Limb (tissue), 2 donors: ENCODE data around the gene POLRMT.
"Not testable (repeated sequence)": the region's sequence is repeated elsewhere in the genome, so short reads cannot be mapped to it uniquely, and the experiment has no call there.

Experiments used
- DNase-seq, 2 donors: peaks; one replicate each; pipeline ENCODE4 v3.0.0-alpha.2; 2016; ENCODE audit errors: extremely low spot score in 2 of 2

POLRMT gene

DNA sequence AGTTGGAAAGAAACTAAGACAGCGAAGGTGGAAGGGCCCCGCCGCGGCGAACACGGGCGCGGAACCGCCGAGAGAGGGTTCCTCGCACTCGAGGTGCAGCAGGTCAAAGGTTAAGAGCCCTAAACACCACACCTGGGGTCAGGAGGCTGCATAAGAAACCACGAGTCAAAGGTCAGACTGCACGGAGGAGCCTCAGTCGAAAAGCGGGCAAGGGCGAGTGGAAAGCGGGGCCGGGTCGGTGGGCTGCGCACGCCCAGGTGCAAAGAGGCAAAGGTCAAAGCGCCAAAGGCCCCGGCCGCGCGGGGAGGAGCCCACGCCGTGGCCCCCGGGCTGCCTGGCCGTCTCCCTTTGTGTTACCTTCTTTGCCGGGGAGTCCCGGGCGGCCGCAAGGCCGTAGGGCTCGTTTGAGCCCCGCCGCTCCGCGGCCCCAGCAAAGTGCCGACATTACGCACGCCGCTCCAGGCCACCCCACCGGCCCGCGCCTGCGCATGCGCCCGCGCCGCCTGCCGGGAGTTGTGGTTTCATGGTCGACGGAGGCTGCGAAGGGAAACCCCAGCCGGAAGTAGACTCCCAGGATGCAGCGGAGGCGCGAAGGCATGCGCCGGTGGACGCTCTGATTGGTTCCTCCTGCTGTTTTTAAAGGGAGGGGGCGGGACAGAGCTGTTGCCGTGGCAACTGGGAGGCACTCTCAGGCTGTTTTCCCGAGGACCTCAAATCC lies at the start of gene POLRMT:
Gene POLRMT (minus strand): TSS at position 470 of the 718 bp plus-strand sequence. CDS start 25 bp downstream, at position 445.
- peak; percentile 97 for DNase-seq

DNA sequence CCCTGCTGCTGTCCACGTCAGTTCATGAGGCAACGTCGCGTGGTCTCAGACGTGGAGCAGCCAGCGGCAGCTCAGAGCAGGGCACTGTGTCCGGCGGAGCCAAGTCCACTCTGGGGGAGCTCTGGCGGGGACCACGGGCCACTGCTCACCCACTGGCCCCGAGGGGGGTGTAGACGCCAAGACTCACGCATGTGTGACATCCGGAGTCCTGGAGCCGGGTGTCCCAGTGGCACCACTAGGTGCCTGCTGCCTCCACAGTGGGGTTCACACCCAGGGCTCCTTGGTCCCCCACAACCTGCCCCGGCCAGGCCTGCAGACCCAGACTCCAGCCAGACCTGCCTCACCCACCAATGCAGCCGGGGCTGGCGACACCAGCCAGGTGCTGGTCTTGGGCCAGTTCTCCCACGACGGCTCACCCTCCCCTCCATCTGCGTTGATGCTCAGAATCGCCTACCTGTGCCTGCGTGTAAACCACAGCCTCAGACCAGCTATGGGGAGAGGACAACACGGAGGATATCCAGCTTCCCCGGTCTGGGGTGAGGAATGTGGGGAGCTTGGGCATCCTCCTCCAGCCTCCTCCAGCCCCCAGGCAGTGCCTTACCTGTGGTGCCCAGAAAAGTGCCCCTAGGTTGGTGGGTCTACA lies 49.5 kb upstream of the POLRMT start:
- no peak for DNase-seq

DNA sequence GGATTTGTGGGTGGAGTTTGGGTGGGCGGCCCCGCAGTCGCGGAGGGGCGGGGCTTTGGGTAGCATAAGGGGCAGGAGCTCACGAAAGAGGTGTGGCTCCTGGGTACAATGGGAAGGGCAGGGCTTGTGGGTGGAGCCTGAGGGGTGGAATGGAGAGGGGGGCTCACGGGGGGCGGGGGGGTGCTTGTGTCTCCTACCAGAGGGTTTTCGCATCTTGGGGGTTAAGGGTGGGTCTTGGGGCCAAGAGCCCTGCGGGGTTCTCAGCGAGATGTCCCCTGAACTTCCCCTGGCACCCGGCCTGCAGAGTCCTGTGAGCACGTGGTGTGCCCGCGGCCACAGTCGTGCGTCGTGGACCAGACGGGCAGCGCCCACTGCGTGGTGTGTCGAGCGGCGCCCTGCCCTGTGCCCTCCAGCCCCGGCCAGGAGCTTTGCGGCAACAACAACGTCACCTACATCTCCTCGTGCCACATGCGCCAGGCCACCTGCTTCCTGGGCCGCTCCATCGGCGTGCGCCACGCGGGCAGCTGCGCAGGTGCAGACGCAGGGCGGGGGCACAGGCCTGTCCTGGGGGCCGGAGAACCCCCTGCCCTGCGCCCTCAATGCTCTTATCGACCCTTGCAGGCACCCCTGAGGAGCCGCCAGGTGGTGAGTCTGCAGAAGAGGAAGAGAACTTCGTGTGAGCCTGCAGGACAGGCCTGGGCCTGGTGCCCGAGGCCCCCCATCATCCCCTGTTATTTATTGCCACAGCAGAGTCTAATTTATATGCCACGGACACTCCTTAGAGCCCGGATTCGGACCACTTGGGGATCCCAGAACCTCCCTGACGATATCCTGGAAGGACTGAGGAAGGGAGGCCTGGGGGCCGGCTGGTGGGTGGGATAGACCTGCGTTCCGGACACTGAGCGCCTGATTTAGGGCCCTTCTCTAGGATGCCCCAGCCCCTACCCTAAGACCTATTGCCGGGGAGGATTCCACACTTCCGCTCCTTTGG lies 48.0 kb upstream of the POLRMT start:
- DNase-seq: no peak

DNA sequence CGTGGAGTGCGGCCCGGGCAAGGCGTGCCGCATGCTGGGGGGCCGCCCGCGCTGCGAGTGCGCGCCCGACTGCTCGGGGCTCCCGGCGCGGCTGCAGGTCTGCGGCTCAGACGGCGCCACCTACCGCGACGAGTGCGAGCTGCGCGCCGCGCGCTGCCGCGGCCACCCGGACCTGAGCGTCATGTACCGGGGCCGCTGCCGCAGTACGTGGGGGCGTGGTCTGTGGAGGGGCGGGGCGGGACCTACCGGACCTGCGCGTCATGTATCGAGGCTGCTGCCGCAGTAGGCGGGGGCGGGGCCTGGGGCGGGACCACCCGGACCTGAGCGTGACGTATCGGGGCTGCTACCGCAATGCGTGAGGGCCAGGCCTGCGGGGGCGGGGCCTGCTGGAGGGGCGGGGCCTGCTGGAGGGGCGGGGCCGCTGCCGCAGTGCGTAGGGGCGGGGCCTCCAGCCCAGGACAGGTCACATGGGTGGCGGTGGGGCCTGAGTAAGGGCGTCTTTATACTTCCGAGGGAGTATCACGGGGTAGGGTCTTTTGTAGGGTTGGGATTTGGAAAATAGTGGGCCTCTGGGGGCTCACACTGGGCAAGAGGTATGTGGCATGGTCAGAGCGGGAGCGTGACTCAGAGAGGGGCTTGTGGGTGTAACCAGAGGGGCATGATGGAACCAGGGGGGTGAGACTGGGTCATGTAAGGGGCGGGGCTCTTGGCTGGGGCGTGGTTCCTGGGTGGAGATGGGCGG lies 47.1 kb upstream of the POLRMT start:
- peak; percentile 95 to 100 for DNase-seq

DNA sequence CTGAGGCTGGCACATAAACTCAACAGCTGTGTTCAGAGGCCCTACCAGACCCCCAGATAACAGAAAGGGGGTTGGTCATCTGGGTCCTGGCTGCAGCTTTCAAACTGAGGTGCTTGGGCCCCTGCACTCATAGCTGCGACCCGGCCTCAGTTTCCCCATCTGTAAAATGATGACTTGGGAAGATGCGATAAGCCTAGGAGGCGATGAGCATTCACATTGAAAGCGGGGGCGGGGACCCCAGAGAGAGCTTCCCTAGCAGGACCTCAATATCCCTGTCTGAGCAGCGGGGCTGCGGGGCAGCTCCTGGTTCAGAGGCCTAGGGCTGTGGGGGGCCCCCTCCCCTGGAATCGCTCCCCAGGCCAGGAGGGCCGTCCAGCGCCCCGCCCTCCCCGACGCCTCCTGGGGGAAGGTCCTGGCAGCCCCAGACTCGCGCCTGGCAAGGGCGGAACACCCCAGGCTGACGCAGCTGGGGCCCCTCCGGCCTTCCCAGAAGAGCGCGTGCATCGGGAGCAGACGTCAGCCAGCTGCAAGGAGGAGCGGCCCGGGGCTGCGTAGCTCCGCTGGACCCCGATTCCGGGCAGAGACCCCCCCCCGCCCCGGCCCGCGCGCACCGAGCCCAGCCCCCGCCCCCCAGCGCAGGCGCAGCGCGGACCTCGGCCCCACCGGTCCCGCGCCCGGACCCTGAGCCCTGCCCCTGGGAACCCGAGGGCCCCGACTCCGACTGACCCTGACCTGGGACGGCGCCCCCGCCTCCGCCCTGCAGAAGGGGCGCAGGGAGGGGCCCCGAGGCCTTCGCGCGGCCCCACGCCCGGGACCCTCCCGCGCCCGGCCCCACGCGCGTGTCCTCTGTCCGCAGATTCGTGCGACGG lies 46.3 kb upstream of the POLRMT start:
- DNase-seq: peak; percentile 82 to 88

DNA sequence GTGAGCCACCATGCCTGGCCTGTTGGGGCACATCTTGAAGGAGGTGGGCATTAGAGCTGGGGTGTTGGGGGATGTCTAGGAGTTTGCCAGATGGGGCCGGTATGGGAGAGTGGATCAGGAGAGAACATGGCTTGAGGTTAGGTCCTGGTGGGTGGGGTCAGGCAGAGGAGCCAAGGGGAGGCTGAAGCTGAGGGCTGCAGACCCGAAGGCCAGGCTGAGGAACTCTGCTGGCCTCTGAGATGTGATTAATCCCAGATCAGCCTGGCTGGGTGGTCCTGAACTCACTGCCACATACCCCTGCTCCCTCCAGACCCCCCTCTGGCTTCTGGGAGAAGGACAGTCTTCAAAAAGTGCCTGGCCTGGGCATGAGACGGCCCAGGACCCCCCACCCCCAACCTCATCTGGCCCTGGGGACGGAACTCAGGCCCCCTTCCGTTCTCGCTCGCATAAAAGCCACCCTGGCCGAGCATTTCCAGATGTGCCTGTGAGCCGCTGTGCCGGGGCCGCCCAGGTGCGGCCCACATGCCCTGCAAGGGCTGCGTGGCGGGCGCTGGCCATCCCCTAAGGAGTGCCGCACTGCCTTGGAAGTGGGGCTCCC lies 45.6 kb upstream of the POLRMT start:
- DNase-seq: peak in 1 of 2 donors; percentile 50

DNA sequence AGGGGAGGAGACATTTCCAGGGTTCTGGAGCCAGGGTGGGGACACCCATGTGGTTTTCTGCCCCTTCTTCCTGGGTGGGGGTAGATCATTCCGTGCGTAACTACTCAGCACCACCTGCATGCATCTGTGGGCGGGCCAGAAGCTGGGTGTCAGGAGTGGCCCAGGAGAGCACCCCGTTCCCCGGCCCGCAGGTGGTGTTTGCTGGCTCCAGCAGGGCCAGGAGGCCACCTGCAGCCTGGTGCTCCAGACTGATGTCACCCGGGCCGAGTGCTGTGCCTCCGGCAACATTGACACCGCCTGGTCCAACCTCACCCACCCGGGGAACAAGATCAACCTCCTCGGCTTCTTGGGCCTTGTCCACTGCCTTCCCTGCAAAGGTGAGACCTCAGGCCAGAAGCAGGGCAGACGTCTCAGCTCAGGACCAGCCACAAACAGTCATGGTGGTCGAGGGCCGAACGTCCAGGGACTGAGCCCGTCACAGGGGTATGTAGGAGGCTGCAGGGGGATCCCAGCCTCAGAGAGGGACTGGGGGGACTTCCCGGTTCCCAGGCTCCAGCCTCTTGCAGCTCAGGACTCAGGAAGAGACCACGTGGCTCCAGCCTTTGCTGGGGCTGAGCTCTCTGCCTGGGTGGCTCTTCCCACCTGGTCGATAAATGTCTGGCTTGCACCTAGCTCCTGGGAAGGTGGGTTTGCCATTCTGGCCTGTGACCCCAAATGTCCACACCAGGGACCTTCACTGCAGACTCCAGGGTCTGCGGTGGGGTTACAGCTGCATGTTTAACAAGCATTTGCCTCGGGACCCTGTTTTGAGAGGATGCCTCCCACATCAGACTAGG lies 44.5 kb upstream of the POLRMT start:
- peak in 1 of 2 donors; percentile 31 for DNase-seq

DNA sequence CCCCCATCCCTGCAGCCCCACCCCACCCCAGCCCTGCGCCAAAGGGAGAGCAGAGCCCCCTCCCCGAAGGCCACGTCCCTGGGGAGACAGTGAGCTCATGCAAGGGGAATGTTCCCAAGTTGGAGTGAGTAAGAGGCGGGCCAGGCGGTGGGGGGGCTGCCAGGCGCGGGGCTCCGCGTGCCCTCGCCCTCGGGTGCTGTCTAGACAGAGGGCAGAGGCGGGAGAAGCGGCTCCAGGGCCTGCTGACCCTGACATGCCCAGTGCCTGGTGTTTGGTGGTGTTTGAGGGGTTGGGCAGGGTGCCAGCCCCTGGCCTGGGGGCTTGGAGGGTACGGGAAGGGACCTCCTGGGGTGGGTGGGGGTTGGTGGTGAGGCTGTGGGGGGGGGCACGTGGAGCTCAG lies 43.9 kb upstream of the POLRMT start:
- peak in 1 of 2 donors; percentile 75 for DNase-seq

DNA sequence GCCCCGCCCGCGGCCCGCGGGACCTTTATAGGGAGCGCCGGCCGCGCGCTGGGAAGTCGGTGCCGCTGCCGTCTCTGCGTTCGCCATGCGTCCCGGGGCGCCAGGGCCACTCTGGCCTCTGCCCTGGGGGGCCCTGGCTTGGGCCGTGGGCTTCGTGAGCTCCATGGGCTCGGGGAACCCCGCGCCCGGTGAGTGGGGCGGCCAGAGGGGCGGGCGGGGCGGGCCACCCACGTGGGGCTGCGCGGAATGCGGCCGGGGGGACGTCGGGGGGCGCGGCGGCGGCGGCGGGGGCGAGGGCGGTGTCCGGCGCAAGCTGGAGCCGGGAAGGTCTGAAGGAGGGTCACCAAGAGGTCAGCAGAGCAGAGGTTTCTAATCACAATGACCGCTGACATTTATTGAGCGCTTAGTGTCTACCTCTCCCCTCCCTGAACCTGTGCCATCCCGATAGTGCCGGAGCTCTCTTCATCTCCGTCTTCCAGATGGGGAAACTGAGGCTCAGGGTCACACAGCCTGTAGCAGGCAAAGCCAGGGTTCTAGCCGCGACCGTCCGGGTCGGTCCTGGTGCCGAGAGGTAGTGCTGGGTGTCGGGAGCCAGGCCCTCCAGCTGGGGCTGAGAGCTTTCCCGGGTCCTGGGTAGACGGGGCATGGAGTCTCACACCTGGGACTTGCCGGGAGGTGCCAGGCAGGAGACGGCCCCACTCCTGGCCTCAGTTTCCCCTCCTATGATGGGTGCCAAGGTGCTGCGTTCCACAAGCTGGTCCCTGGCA lies 43.2 kb upstream of the POLRMT start, which contains the start of gene FSTL3:
Gene FSTL3 (plus strand): TSS at position 54 of the 767 bp plus-strand sequence. CDS start 32 bp downstream, at position 86.
- peak in 1 of 2 donors; percentile 69 for DNase-seq

DNA sequence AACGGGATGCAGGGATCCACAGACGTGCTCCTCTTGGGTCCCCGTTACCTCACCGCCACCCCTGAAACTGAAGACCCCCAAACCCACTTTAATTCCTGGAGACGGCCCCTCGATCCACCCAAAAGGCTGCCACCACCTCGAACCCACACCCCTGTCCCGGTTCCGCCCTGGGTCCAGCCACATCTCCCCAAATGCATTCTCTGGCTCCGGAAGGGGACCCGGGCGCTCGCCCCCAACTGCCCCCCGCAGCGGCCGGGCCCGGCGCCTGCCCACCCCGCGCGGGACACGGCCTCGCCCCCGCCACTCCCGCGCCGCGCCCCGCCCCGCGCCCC lies 42.6 kb upstream of the POLRMT start:
- no peak for DNase-seq

DNA sequence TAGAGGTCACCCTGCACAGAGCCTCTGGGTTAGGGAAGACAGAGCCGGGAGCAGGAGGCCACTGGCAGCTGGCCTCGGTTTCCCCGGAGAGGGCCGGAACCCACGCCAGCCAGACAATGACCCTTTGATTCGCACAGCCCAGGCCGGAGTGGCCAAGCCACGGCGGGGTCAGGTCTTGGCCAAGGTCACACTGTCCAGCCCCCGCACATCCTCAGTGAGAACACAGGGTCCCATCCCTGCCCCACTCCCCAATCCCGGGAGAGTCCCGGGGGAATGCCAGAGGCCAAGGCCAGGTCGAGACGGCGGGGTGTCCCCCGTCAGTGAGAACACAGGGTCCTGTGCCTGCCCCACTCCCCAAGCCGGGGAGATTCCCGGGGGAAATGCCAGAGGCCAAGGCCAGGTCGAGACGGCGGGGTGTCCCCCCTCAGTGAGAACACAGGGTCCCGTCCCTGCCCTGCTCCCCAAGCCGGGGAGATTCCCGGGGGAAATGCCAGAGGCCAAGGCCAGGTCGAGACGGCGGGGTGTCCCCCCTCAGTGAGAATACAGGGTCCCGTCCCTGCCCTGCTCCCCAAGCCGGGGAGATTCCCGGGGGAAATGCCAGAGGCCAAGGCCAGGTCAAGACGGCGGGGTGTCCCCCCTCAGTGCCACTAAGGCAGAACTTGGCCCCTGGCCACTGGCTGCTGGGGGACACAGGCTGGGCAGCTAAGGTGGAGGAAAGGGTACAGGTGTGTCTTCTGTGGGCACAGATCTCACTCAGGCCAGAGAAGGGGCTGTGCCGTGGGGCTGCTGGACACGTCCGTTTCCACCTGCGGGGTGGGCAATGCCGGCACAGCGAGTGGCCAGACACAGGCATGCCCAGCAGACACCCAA lies 41.2 kb upstream of the POLRMT start:
- peak in 1 of 2 donors; percentile 39 for DNase-seq

DNA sequence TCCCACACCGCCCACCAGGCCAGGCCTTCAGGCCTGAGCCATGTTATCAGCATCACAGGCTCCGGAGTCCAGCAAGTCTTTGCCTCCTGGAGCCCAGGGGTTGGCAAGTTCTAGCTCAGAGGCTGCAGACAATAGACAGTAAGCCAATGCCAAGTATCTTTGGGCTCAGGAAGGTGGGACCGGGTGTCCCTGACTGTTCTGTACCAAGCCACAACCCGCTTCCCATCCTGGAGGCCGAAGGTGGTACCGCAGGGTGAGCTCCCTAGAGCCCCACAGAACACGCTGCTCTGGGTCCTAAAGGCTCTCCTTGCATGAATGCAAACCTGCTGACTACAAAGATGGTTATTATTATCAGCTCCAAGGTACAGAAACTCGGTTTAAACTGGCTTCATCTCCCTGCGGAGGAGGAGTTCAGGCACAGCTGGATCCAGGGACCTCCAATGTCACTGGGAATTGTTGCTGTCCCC lies 37.3 kb upstream of the POLRMT start:
- no peak for DNase-seq

DNA sequence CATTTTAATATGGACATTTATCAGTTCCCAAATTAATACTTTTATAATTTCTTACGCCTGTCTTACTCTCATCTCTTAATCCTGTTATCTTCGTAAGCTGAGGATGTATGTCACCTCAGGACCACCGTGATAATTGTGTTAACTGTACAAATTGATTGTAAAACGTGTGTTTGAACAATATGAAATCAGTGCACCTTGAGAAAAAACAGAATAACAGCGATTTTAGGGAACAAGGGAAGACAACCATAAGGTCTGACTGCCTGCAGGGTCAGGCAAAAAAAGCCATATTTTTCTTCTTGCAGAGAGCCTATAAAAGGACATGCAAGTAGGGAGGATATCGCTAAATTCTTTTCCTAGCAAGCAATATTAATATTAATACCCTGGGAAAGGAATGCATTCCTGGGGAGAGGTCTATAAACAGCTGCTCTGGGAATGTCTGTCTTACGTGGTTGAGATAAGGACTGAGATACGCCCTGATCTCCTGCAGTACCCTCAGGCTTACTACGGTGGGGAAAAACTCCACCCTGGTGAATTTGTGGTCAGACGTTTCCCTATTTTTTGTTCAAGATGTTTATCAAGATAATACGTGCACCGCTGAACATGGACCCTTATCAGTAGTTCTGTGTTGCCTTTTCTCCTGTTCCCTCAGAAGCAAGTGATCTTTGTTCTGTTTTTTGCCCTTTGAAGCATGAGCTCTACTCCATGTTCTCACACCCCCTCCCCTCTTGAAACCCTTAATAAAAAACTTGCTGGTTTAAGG lies 35.5 kb upstream of the POLRMT start:
- not testable (repeated sequence) for DNase-seq

DNA sequence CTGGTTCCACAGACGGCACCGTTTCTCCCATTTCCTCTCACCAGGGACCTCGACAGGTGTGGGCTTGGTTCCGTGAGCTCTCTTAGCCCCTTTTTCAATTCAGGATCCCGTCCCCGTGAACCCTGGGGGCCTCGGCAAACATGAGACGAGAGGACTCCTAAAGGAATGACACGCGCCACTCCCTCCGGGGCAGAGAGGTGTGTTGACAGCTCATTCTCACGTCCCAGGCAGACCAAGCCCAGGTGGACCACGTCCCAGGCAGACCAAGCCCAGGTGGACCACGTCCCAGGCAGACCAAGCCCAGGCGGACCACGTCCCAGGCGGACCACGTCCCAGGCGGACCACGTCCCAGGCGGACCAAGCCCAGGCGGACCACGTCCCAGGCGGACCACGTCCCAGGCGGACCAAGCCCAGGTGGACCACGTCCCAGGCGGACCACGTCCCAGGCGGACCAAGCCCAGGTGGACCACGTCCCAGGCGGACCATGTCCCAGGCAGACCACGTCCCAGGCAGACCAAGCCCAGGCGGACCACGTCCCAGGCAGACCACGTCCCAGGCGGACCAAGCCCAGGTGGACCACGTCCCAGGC lies 33.7 kb upstream of the POLRMT start:
- DNase-seq: not testable (repeated sequence)

DNA sequence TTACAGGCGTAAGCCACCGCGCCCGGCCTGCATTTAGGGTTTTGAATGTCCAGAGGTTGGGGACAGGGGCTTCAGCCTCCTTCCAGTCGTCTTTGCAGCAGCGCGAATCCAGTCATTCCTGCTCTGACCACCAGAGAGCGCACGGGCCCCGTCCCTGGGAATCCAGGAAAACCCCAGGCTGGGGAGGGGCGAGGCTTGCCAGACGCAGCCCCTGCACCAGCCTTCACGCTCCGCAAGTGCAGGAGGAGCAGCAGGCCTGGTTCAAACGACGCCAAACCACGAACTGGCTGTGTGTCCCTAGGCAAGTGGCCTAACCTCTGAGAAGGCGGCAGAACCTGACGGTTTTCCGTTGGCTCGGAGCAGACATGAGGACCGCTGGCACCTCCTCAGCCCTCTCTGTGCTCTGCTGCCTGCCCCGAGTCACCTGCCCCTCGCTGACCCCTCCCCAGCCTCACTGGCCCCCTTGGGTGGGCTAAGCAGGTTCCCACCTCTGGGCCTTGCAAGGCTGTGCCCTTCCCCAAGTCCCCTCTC lies 31.6 kb upstream of the POLRMT start:
- DNase-seq: peak; percentile 85 to 93
